ENCODE measurements around the gene PACRG. TPM values are rescaled to one million over a fixed set of nuclear protein-coding genes. Genes with fewer than 3 reads are reported as not detected.

PACRG gene
- total RNA-seq, 5 donors from 2014 or later (not counting 1 experiment from before 2014, with no cell fraction given), result 0.20 to 3.0 (median 1.2) TPM; not detected in 1

GRCh38 chr6:162906479-162906878 lies 178.7 kb downstream of the PACRG start:
- POLR2A ChIA-PET, result interaction anchor here in 1 of 2 donors (0.6 kb wide), 1 partner anchor 270 kb away, joined by 4 read pairs; no protein-coding TSS in a partner anchor
- H3K4me3 ChIP-seq (ENCODE audit: control insufficient read depth in 1 of 2, extremely low read depth in 1 of 2, low read length in 1 of 2), result no peak overlapping the region
- H3K27ac Mint-ChIP-seq, result no peak overlapping the region
- no peak for DNase-seq
- H3K9me3 ChIP-seq, result no peaks in the 10 kb centered on the region
- ATAC-seq (replicated peaks in 1 of 4), result no peak
- no peaks in the 10 kb centered on the region for H3K36me3 Mint-ChIP-seq
- H3K4me3 Mint-ChIP-seq, result no peak overlapping the region
- H3K36me3 ChIP-seq (ENCODE audit: control insufficient read depth in 2 of 2, extremely low read depth in 1 of 2, insufficient read depth in 1 of 2, low read length in 1 of 2), result no peaks in the 10 kb centered on the region
- no peaks in the 10 kb centered on the region for H3K4me1 Mint-ChIP-seq
- H3K27me3 ChIP-seq (replicated peaks in 1 of 2; ENCODE audit: control insufficient read depth in 2 of 2, extremely low read depth in 1 of 2, insufficient read depth in 2 of 2, low read length in 1 of 2), result peaks cover 0 to 3% of the 10 kb centered on the region in 2 experiments
- no peaks in the 10 kb centered on the region for H3K4me1 ChIP-seq (ENCODE audit: control insufficient read depth in 1 of 2, extremely low read depth in 1 of 2, insufficient read depth in 2 of 2, low read length in 2 of 2)
- WGBS (ENCODE audit: insufficient coverage), result no CpG with 5 or more reads among the region's 6 CpGs
- H3K27ac ChIP-seq (ENCODE audit: low read length), result no peak overlapping the region
- no peaks in the 10 kb centered on the region for H3K27me3 Mint-ChIP-seq
- peaks cover 0 to 3% (median 0%) of the 10 kb centered on the region in 3 donors for H3K9me3 Mint-ChIP-seq
- CTCF ChIA-PET, result no interaction called here

- CTCF ChIA-PET, result interaction anchor here in 1 of 2 donors (0.6 to 1.0 kb wide), 2 partner anchors 1048 to 1198 kb away, joined by 3 read pairs; no protein-coding TSS in a partner anchor
- Histone ChIP-seq H3K4me3 (ENCODE audit: control insufficient read depth in 1 of 2, extremely low read depth in 1 of 2, low read length in 1 of 2) (no peak overlapping the region), H3K4me1 (ENCODE audit: control insufficient read depth in 1 of 2, extremely low read depth in 1 of 2, insufficient read depth in 2 of 2, low read length in 2 of 2) (no peaks in the 10 kb centered on the region), H3K36me3 (ENCODE audit: control insufficient read depth in 2 of 2, extremely low read depth in 1 of 2, insufficient read depth in 1 of 2, low read length in 1 of 2) (no peaks in the 10 kb centered on the region), H3K9me3 (no peaks in the 10 kb centered on the region), H3K27me3 (replicated peaks in 1 of 2; ENCODE audit: control insufficient read depth in 2 of 2, extremely low read depth in 1 of 2, insufficient read depth in 2 of 2, low read length in 1 of 2) (peaks cover 0 to 3% of the 10 kb centered on the region in 2 experiments), H3K27ac (ENCODE audit: low read length) (no peak overlapping the region)
- 50% methylated on average over 1 of the region's 2 CpGs for WGBS (ENCODE audit: insufficient coverage)
- Mint-ChIP-seq H3K27me3 (no peaks in the 10 kb centered on the region), H3K4me1 (no peaks in the 10 kb centered on the region), H3K9me3 (peaks cover 0 to 3% (median 0%) of the 10 kb centered on the region in 3 donors), H3K27ac (no peak overlapping the region), H3K4me3 (no peak overlapping the region), H3K36me3 (no peaks in the 10 kb centered on the region)
- ATAC-seq (replicated peaks in 1 of 4) (no peak), DNase-seq (peak in 1 of 35 experiments; percentile 22)
- POLR2A ChIA-PET, result no interaction called here
These were observed 180.2 kb downstream of the PACRG start for GRCh38 chr6:162907876-162908481.

GRCh38 chr6:162913206-162913605 lies 185.4 kb downstream of the PACRG start:
- Histone ChIP-seq H3K4me1 (ENCODE audit: control insufficient read depth in 1 of 2, extremely low read depth in 1 of 2, insufficient read depth in 2 of 2, low read length in 2 of 2) (no peaks in the 10 kb centered on the region), H3K4me3 (ENCODE audit: control insufficient read depth in 1 of 2, extremely low read depth in 1 of 2, low read length in 1 of 2) (no peak overlapping the region), H3K36me3 (ENCODE audit: control insufficient read depth in 2 of 2, extremely low read depth in 1 of 2, insufficient read depth in 1 of 2, low read length in 1 of 2) (no peaks in the 10 kb centered on the region), H3K27me3 (replicated peaks in 1 of 2; ENCODE audit: control insufficient read depth in 2 of 2, extremely low read depth in 1 of 2, insufficient read depth in 2 of 2, low read length in 1 of 2) (no peaks in the 10 kb centered on the region), H3K9me3 (no peaks in the 10 kb centered on the region), H3K27ac (ENCODE audit: low read length) (no peak overlapping the region)
- no peak for DNase-seq
- WGBS (ENCODE audit: insufficient coverage), result no CpG with 5 or more reads among the region's 5 CpGs
- POLR2A ChIA-PET, result interaction anchor here in 1 of 2 donors (0.6 kb wide), 1 partner anchor 1462 kb away, joined by 3 read pairs; no protein-coding TSS in a partner anchor
- Mint-ChIP-seq H3K36me3 (no peaks in the 10 kb centered on the region), H3K4me1 (no peaks in the 10 kb centered on the region), H3K27me3 (peaks cover 0 to 5% of the 10 kb centered on the region in 2 donors), H3K4me3 (no peak overlapping the region), H3K9me3 (peaks cover 0 to 3% (median 2%) of the 10 kb centered on the region in 3 donors), H3K27ac (no peak overlapping the region)
- ATAC-seq (replicated peaks in 1 of 4), result no peak
- CTCF ChIA-PET, result no interaction called here

DNA sequence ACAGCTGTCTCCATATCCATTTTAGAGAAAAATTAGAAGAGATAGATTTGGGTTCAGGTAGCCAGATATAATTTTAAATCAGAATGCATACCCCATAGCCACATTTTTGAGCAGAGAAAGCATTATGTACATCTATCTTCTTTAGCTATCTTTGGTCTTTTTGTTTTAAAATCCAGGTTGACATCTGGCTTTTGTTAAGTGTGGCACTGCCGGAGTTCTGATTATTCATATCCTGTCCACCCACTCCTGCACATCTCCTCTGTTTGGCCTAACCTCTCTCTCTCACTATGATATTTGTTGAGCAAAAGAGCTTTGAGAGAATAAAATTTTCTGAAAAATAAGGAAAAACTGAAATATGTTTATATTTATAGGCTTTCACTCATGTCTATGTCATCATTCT lies 189.7 kb downstream of the PACRG start:
- no peak overlapping the region for H3K27ac ChIP-seq (ENCODE audit: low read length)
- H3K27ac Mint-ChIP-seq, result no peak overlapping the region
- no CpG with 5 or more reads among the region's 1 CpG for WGBS (ENCODE audit: insufficient coverage)
- ATAC-seq (replicated peaks in 1 of 4) (no peak), DNase-seq (no peak)
- H3K4me3 ChIP-seq (ENCODE audit: control insufficient read depth in 1 of 2, extremely low read depth in 1 of 2, low read length in 1 of 2), result no peak overlapping the region
- no peak overlapping the region for H3K4me3 Mint-ChIP-seq
- POLR2A ChIA-PET, result no interaction called here
- H3K9me3 ChIP-seq, result no peaks in the 10 kb centered on the region
- CTCF ChIA-PET, result no interaction called here
- no peaks in the 10 kb centered on the region for H3K36me3 ChIP-seq (ENCODE audit: control insufficient read depth in 2 of 2, extremely low read depth in 1 of 2, insufficient read depth in 1 of 2, low read length in 1 of 2)
- H3K36me3 Mint-ChIP-seq, result no peaks in the 10 kb centered on the region
- H3K27me3 ChIP-seq (replicated peaks in 1 of 2; ENCODE audit: control insufficient read depth in 2 of 2, extremely low read depth in 1 of 2, insufficient read depth in 2 of 2, low read length in 1 of 2), result no peaks in the 10 kb centered on the region
- H3K4me1 ChIP-seq (ENCODE audit: control insufficient read depth in 1 of 2, extremely low read depth in 1 of 2, insufficient read depth in 2 of 2, low read length in 2 of 2), result no peaks in the 10 kb centered on the region
- peaks cover 0 to 4% (median 3%) of the 10 kb centered on the region in 3 donors for H3K9me3 Mint-ChIP-seq
- no peaks in the 10 kb centered on the region for H3K4me1 Mint-ChIP-seq
- peaks cover under 1 to 9% of the 10 kb centered on the region in 2 donors for H3K27me3 Mint-ChIP-seq

DNA sequence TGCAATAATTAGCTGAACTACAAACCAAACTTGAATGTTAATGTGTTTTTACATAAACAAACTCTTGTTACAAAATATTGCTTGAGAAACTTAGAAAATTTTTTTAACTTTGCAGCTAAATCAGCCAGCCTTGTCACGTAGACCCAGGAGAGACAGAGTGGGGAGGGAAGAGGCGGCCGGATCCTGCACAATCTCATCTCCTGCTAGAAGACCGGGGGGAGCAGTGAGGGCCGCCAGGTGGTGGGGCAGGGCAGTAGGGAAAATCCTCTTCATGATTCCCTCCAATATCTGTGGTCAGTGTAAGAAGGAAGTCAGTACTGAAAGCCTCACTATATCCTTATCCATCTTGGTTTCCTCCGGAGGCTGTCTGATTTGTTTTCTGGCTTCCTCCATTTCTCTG lies 193.3 kb downstream of the PACRG start:
- Mint-ChIP-seq H3K27ac (no peak overlapping the region), H3K4me3 (no peak overlapping the region), H3K36me3 (no peaks in the 10 kb centered on the region), H3K9me3 (peaks cover 5 to 34% (median 6%) of the 10 kb centered on the region in 3 donors), H3K4me1 (no peaks in the 10 kb centered on the region), H3K27me3 (peaks cover 2 to 9% of the 10 kb centered on the region in 2 donors)
- Histone ChIP-seq H3K27ac (ENCODE audit: low read length) (no peak overlapping the region), H3K27me3 (replicated peaks in 1 of 2; ENCODE audit: control insufficient read depth in 2 of 2, extremely low read depth in 1 of 2, insufficient read depth in 2 of 2, low read length in 1 of 2) (no peaks in the 10 kb centered on the region), H3K36me3 (ENCODE audit: control insufficient read depth in 2 of 2, extremely low read depth in 1 of 2, insufficient read depth in 1 of 2, low read length in 1 of 2) (no peaks in the 10 kb centered on the region), H3K4me1 (ENCODE audit: control insufficient read depth in 1 of 2, extremely low read depth in 1 of 2, insufficient read depth in 2 of 2, low read length in 2 of 2) (no peaks in the 10 kb centered on the region), H3K4me3 (ENCODE audit: control insufficient read depth in 1 of 2, extremely low read depth in 1 of 2, low read length in 1 of 2) (no peak overlapping the region), H3K9me3 (no peaks in the 10 kb centered on the region)
- no peak for ATAC-seq (replicated peaks in 1 of 4)
- ChIA-PET CTCF (no interaction called here), POLR2A (no interaction called here)
- WGBS (ENCODE audit: insufficient coverage), result no CpG with 5 or more reads among the region's 6 CpGs
- no peak for DNase-seq

DNA sequence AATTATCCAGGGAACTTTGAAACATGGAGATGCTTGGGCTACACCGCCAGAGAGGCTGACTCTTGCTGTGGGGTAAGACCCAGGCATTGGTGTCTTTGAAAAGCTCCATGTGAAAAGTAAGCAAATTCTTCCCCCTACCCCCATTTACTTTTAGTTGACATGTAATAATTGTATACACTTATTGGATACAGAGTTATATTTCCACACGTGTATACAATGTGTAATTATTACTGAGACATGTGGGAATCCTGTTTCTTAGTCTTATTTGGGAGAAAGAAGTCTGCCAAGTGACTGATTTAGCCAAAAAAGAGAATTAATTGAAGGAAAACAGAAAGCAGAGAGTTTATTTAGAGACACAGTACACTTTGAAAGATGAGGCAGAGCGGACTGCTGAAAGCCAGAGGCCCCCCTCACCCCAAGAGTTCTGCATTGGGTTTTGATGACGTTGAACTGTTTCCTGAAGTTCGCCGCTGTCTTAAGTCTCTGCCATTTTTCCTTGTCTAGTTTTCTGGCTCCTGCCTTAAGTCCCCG lies 193.8 kb downstream of the PACRG start:
- DNase-seq (no peak), ATAC-seq (replicated peaks in 1 of 4) (no peak)
- Histone ChIP-seq H3K4me1 (ENCODE audit: control insufficient read depth in 1 of 2, extremely low read depth in 1 of 2, insufficient read depth in 2 of 2, low read length in 2 of 2) (no peaks in the 10 kb centered on the region), H3K4me3 (ENCODE audit: control insufficient read depth in 1 of 2, extremely low read depth in 1 of 2, low read length in 1 of 2) (no peak overlapping the region), H3K36me3 (ENCODE audit: control insufficient read depth in 2 of 2, extremely low read depth in 1 of 2, insufficient read depth in 1 of 2, low read length in 1 of 2) (no peaks in the 10 kb centered on the region), H3K27me3 (replicated peaks in 1 of 2; ENCODE audit: control insufficient read depth in 2 of 2, extremely low read depth in 1 of 2, insufficient read depth in 2 of 2, low read length in 1 of 2) (no peaks in the 10 kb centered on the region), H3K9me3 (no peaks in the 10 kb centered on the region), H3K27ac (ENCODE audit: low read length) (no peak overlapping the region)
- Mint-ChIP-seq H3K27me3 (peaks cover 2 to 8% of the 10 kb centered on the region in 2 donors), H3K9me3 (peaks cover 5 to 34% (median 6%) of the 10 kb centered on the region in 3 donors), H3K27ac (no peak overlapping the region), H3K36me3 (no peaks in the 10 kb centered on the region), H3K4me3 (no peak overlapping the region), H3K4me1 (no peaks in the 10 kb centered on the region)
- POLR2A ChIA-PET, result no interaction called here
- CTCF ChIA-PET, result no interaction called here
- WGBS (ENCODE audit: insufficient coverage), result 82% methylated on average over 5 of the region's 7 CpGs
